NT2/D1 (cell line): ENCODE results near the gene IQSEC3.

Experiments
- YY1 ChIP-seq: IDR thresholded peaks from 2 replicates; pipeline ENCODE4 v1.6.1; 2011; ENCODE audit not compliant: insufficient read length, insufficient read depth
- ZNF274 ChIP-seq: IDR thresholded peaks from 2 replicates; pipeline ENCODE4 v1.6.1; 2011; ENCODE audit warnings: mild to moderate bottlenecking, low read depth, low read length

DNA sequence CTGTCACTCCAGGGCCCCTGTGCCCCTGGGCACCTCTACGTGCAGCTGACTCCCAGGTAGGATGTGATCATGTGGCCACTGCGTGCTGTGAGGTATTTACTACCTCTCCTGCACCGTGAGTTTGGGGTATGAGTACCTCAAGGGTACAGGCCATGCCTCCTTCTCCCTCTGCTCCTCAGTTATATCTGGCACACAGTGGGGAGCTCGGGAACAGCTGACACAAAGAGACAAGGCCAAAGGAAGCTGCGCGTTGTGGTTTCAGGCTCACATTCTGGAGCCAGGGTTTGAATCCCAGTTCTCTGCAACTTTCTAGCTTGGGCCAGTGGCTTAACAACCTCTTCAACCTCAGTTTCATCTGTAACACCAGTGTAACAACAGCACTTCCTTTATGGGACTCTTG lies 155.2 kb downstream of the IQSEC3 start:
- TF ChIP-seq ZNF274 (no peak), YY1 (no peak)
